Brain pericyte (primary cell): ENCODE results near the gene KIAA0319L.

Experiments
- DNase-seq: peaks from one replicate; pipeline ENCODE4 v3.0.0-alpha.2; 2012; ENCODE audit warnings: low read depth, low spot score

Gene KIAA0319L

DNA sequence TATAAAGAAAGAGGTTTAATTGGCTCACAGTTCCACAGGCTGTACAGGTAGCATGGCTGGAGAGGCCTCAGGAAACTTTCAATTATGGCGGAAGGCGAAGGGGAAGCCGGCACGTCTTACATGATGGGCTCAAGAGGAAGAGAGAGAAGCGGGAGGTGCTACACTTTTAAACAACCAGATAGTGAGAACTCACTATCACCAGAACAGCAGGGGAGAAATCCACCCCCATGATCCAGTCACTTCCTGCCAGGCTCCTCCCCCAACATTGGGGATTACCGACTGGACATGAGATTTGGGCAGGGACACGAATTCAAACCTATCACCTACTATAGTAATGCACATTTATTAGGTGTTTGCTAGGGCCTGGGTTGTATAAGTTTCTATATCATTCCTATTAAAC is 170.9 kb downstream of the KIAA0319L start:
- DNase-seq = no peak
